ENCODE data around the gene ASH1L.

Gene ASH1L

GRCh38 chr1:155334962-155335361, 227.6 kb downstream of the ASH1L start:
- Histone ChIP-seq H3K9me3 (ENCODE audit: control insufficient read depth, insufficient read depth, low read depth, low read length) (no peaks in the 10 kb centered on the region), H3K4me3 (ENCODE audit: low read depth, low read length) (no peak overlapping the region), H3K27ac (ENCODE audit: extremely low read depth, low read depth, low read length) (no peak overlapping the region), H3K36me3 (ENCODE audit: control insufficient read depth in 2 of 2, insufficient read depth in 1 of 2, low read length in 2 of 2) (peaks cover 18 to 66% of the 10 kb centered on the region in 2 experiments), H3K4me1 (ENCODE audit: control insufficient read depth, insufficient read depth, low read length) (no peaks in the 10 kb centered on the region)
- ChIA-PET POLR2A (no interaction called here), CTCF (interaction anchor here (0.6 to 0.9 kb wide), 2 partner anchors 9 to 91 kb away, joined by 3 to 4 read pairs; no protein-coding TSS in a partner anchor)
- TF ChIP-seq BCL11A (tag by site-specific recombination; IDR thresholded peaks at IDR 0.05; ENCODE audit: low read depth), result no peak
- no peak for TF ChIP-seq ZNF362 (tag by site-specific recombination; IDR thresholded peaks at IDR 0.05)
- TF ChIP-seq ZNF544 (tag by site-specific recombination; IDR thresholded peaks at IDR 0.05), result no peak
- no peak for TF ChIP-seq ZSCAN30 (tag by site-specific recombination; IDR thresholded peaks at IDR 0.05)
- no peak for TF ChIP-seq TRIM28 (IDR thresholded peaks at IDR 0.05; ENCODE audit: borderline replicate concordance, low read length)
- TF ChIP-seq ZNF18 (tag by site-specific recombination; IDR thresholded peaks at IDR 0.05), result no peak
- TF ChIP-seq ZSCAN18 (tag by site-specific recombination; IDR thresholded peaks at IDR 0.05), result no peak
- no peak for TF ChIP-seq ZNF391 (tag by site-specific recombination; IDR thresholded peaks at IDR 0.05; ENCODE audit: borderline replicate concordance, low read depth)
- no peak for TF ChIP-seq ZXDB (tag by site-specific recombination; IDR thresholded peaks at IDR 0.05)
- TF ChIP-seq TCF7L2 (IDR thresholded peaks at IDR 0.05; ENCODE audit: borderline replicate concordance, low read depth, low read length), result no peak
- TF ChIP-seq OVOL3 (tag by site-specific recombination; IDR thresholded peaks at IDR 0.05), result no peak
- TF ChIP-seq ZNF175 (tag by site-specific recombination; IDR thresholded peaks at IDR 0.05), result no peak
- TF ChIP-seq ZNF561 (tag by site-specific recombination; IDR thresholded peaks at IDR 0.05; ENCODE audit: borderline replicate concordance), result no peak
- TF ChIP-seq ZNF692 (tag by site-specific recombination; IDR thresholded peaks at IDR 0.05), result no peak
- no peak for TF ChIP-seq SP7 (tag by site-specific recombination; IDR thresholded peaks at IDR 0.05)
- no peak for TF ChIP-seq ZNF596 (tag by site-specific recombination; IDR thresholded peaks at IDR 0.05)
- TF ChIP-seq ZNF629 (tag by site-specific recombination; IDR thresholded peaks at IDR 0.05), result no peak

- peaks cover 23 to 70% of the 10 kb centered on the region in 2 experiments for H3K36me3 ChIP-seq (ENCODE audit: control insufficient read depth in 2 of 2, insufficient read depth in 1 of 2, low read length in 2 of 2)
- 0 out of 2 replicates have a peak, but pooled peaks cover 3% of the 10 kb centered on the region for H3K4me1 ChIP-seq (ENCODE audit: control insufficient read depth, insufficient read depth, low read length)
- H3K4me3 ChIP-seq (ENCODE audit: low read depth, low read length), result no peak overlapping the region
- ChIA-PET POLR2A (interaction anchor here (0.6 to 0.9 kb wide), 2 partner anchors 79 to 202 kb away, joined by 3 read pairs; partner anchors contain the start of gene EFNA1), CTCF (no interaction called here)
- H3K9me3 ChIP-seq (ENCODE audit: control insufficient read depth, insufficient read depth, low read depth, low read length), result no peaks in the 10 kb centered on the region
- no peak overlapping the region for H3K27ac ChIP-seq (ENCODE audit: extremely low read depth, low read depth, low read length)
- TF ChIP-seq ZNF138 (tag by site-specific recombination; IDR thresholded peaks at IDR 0.05; ENCODE audit: borderline replicate concordance) (no peak), ZFHX2 (tag by site-specific recombination; conservative IDR thresholded peaks at IDR 0.05) (no peak), ZNF776 (tag by site-specific recombination; IDR thresholded peaks at IDR 0.05; ENCODE audit: borderline replicate concordance) (no peak), ZNF518A (tag by site-specific recombination; conservative IDR thresholded peaks at IDR 0.05; ENCODE audit: low read depth) (no peak), ZNF76 (tag by site-specific recombination; IDR thresholded peaks at IDR 0.05; ENCODE audit: borderline replicate concordance, low read depth) (no peak), ZNF366 (tag by site-specific recombination; conservative IDR thresholded peaks at IDR 0.05) (no peak), EGR2 (tag by site-specific recombination; IDR thresholded peaks at IDR 0.05; ENCODE audit: low read depth) (no peak), ZFP69B (tag by site-specific recombination; IDR thresholded peaks at IDR 0.05) (no peak)
Measured at GRCh38 chr1:155329980-155330598, 232.5 kb downstream of the ASH1L start.
